HUES6 (cell line): ENCODE results near the gene HMGXB3.

Experiments
- H3K27ac ChIP-seq: 2 replicates; pipeline ENCODE4 v1.7.0; 2013; ENCODE audit warnings: low read depth, mild to moderate bottlenecking, low read length, inconsistent platforms
- H3K27me3 ChIP-seq: 2 replicates; pipeline ENCODE4 v1.6.1; 2013; ENCODE audit warnings: low read length; ENCODE audit not compliant: control insufficient read depth, insufficient read depth
- H3K36me3 ChIP-seq: 2 replicates; pipeline ENCODE4 v1.6.1; 2013; ENCODE audit warnings: low read length; ENCODE audit not compliant: control insufficient read depth, insufficient read depth
- H3K4me1 ChIP-seq: 2 replicates; pipeline ENCODE4 v1.6.1; 2013; ENCODE audit warnings: low read length; ENCODE audit not compliant: control insufficient read depth, insufficient read depth
- H3K4me3 ChIP-seq: 2 replicates; pipeline ENCODE4 v1.5.1; 2013; ENCODE audit warnings: low read depth, low read length
- H3K9ac ChIP-seq: one replicate; pipeline ENCODE4 v1.6.1; 2013; ENCODE audit warnings: mild to moderate bottlenecking, low read length
- H3K9me3 ChIP-seq: 2 replicates; pipeline ENCODE4 v1.6.1; 2013; ENCODE audit warnings: low read depth, low read length; ENCODE audit not compliant: control insufficient read depth, insufficient read depth

The HMGXB3 gene

GRCh38 chr5:150000256-150000989 is at the start of gene HMGXB3, which contains the start of gene TIGD6:
Gene HMGXB3, plus strand, starts transcription at chr5:150000739. Its CDS starts 4,114 bp downstream, at chr5:150004853.
Gene TIGD6, minus strand, starts transcription at chr5:150000654. Its CDS starts 4,306 bp downstream, at chr5:149996348.
- Histone ChIP-seq H3K27me3 (no peaks in the 10 kb centered on the region), H3K27ac (peak within 1 kb of the TSS; percentile 65; the same call in 1 of the 2 replicates), H3K9ac (peak within 1 kb of the TSS; percentile 93), H3K4me3 (peak within 1 kb of the TSS; percentile 81), H3K36me3 (peaks cover 8% of the 10 kb centered on the region), H3K4me1 (peaks cover 12% of the 10 kb centered on the region), H3K9me3 (no peaks in the 10 kb centered on the region)

DNA sequence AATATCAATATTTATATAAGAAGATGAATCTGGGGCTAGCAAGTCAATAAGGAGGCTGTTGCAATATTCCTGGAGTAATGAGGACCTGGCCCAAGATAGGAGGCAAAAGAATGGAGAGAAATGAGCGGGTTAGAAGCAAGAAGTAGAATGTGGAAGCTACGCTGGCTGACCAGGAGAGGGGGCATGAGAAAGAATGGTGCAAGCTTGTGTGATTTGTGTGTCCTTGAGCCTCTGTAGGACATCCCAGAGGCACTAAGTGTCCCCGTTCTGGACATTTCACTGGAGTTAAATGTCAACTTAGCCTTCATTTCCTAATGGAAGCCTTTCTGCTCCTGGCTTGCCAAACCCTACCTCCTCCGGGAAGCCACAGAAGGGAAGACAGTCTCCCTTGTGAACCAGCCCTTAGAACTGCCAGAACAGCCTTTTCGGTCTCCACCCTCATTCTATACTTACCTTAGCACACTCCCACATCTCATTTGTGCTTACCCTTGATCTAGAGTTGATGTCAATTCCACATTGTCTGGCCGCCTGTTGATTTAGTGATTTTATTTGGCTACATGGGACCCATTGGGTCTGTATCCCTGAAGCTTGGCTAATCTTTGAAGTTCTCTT is 49.3 kb upstream of the HMGXB3 start:
- H3K27me3 ChIP-seq = no peaks in the 10 kb centered on the region; the same call in 1 of the 2 replicates
- H3K36me3 ChIP-seq = no peaks in the 10 kb centered on the region
- H3K27ac ChIP-seq = no peak overlapping the region
- no peaks in the 10 kb centered on the region for H3K9me3 ChIP-seq
- no peaks in the 10 kb centered on the region for H3K4me1 ChIP-seq
- H3K4me3 ChIP-seq = no peak overlapping the region
- H3K9ac ChIP-seq = no peak overlapping the region

- Histone ChIP-seq H3K4me3 (no peak overlapping the region), H3K4me1 (no peaks in the 10 kb centered on the region), H3K9me3 (no peaks in the 10 kb centered on the region), H3K27me3 (no peaks in the 10 kb centered on the region; the same call in 1 of the 2 replicates), H3K9ac (no peak overlapping the region), H3K27ac (no peak overlapping the region), H3K36me3 (no peaks in the 10 kb centered on the region)
Observed at GRCh38 chr5:149953436-149954121, 47.0 kb upstream of the HMGXB3 start.

DNA sequence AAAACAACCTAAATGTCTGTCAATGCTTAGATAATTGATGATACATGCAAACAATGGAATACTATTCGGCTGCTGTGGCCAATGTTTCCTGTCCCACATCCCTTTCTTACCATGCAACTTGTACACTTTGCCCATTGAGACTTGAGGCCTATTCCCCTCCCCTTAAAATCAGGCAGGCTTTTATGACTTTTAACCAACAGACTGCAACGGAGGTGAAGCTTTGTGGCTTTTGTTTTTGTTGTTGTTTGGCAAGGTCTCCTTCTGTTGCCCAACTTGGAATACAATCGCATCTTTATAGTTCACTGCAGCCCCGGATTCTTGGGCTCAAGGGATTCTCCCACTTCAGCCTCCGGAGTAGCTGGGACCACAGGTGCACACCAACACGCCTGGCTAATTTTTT is 45.7 kb upstream of the HMGXB3 start:
- Histone ChIP-seq H3K9me3 (no peaks in the 10 kb centered on the region), H3K4me1 (peaks cover 8% of the 10 kb centered on the region)

GRCh38 chr5:149956685-149957084 is 43.9 kb upstream of the HMGXB3 start:
- no peak overlapping the region for H3K4me3 ChIP-seq
- no peak overlapping the region for H3K9ac ChIP-seq
- H3K9me3 ChIP-seq = no peaks in the 10 kb centered on the region
- no peak overlapping the region for H3K27ac ChIP-seq
- peaks cover 13% of the 10 kb centered on the region for H3K4me1 ChIP-seq
- peaks cover 4% of the 10 kb centered on the region; the same call in 1 of the 2 replicates for H3K27me3 ChIP-seq
- no peaks in the 10 kb centered on the region for H3K36me3 ChIP-seq

More for the DNA sequence above, 45.7 kb upstream of the HMGXB3 start:
- no peaks in the 10 kb centered on the region for H3K27me3 ChIP-seq
- H3K9ac ChIP-seq = no peak overlapping the region
- no peaks in the 10 kb centered on the region for H3K36me3 ChIP-seq
- no peak overlapping the region for H3K27ac ChIP-seq
- no peak overlapping the region for H3K4me3 ChIP-seq

DNA sequence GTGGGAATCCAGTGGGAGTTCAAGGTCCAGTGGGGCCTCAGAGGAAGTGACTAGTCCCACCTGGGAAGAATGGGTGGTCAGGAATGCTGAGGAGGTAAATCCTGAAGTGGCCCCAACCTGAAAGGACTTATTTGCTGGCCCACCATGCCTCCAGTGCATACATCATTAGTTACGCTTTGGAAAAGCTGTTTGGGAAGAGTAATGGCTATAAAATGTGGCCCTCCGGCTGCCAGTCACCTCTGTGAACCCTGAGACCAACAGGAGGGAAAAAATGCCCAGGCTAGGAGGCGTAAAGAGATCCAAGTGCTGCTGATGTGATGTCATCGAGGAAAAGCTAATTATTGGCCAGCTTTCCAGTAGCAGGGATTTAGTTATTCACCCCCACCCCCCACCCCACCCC is 42.7 kb upstream of the HMGXB3 start:
- no peak overlapping the region for H3K27ac ChIP-seq
- H3K4me1 ChIP-seq = peaks cover 13% of the 10 kb centered on the region
- H3K4me3 ChIP-seq = no peak overlapping the region
- peaks cover 6% of the 10 kb centered on the region; the same call in 1 of the 2 replicates for H3K27me3 ChIP-seq
- H3K36me3 ChIP-seq = no peaks in the 10 kb centered on the region
- H3K9ac ChIP-seq = no peak overlapping the region
- no peaks in the 10 kb centered on the region for H3K9me3 ChIP-seq

DNA sequence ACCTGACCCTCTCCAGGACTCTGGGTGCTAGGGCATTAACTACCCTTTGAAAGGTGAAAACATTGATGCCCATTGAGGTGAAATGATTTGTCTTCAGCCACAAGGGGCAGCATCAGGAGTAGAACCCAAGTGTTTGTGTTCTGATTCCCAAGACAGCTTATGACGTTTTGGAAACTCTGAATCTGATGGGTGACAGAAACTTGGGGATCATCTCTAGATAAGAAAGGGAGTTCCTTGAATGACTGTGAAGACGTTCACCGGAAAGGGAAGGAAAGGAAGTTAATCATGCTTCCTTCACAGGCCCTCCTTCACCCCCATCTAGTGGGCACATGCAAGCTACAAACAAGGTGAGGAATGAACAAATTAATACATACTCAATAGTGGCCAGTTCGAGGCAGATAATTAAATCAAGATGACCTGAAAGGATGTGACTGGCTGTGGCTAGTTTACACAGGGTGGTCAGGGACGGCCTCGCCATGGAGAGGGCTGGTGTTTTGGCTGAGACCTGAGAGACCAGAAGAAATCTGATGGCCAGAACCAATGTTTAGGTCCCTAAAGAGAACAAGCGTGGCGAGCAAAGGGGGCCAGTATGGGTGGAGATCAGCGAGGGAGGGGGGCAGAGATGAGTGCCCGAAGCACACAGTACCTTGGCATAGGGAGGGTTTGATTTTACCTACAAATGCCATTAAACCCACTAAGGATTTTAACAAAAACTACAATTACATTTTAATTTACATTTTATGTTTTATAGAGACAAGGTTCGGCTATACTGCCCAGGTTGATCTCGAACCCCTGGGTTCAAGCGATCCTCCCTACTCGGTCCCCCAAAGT is 40.9 kb upstream of the HMGXB3 start:
- Histone ChIP-seq H3K27ac (no peak overlapping the region), H3K4me3 (peak overlapping the region; percentile 83), H3K27me3 (peaks cover 6% of the 10 kb centered on the region; the same call in 1 of the 2 replicates), H3K36me3 (no peaks in the 10 kb centered on the region), H3K4me1 (peaks cover 13% of the 10 kb centered on the region), H3K9ac (peak overlapping the region; percentile 32), H3K9me3 (no peaks in the 10 kb centered on the region)

- no peaks in the 10 kb centered on the region for H3K9me3 ChIP-seq
- H3K27ac ChIP-seq = no peak within 1 kb of the TSS
- H3K36me3 ChIP-seq = no peaks in the 10 kb centered on the region
Observed at GRCh38 chr5:149960272-149961185, 40.0 kb upstream of the HMGXB3 start, which contains the start of gene SLC26A2. Gene SLC26A2, plus strand, starts transcription at chr5:149960758. Its CDS starts 16,895 bp downstream, at chr5:149977653.

GRCh38 chr5:149961186-149961685 is 39.3 kb upstream of the HMGXB3 start:
- Histone ChIP-seq H3K36me3 (no peaks in the 10 kb centered on the region), H3K9me3 (no peaks in the 10 kb centered on the region), H3K27me3 (peaks cover 6% of the 10 kb centered on the region; the same call in 1 of the 2 replicates), H3K4me1 (peaks cover 13% of the 10 kb centered on the region), H3K27ac (no peak overlapping the region), H3K4me3 (peak overlapping the region; percentile 83), H3K9ac (peak overlapping the region; percentile 58)

More at GRCh38 chr5:149960272-149961185, 40.0 kb upstream of the HMGXB3 start, which contains the start of gene SLC26A2:
- Histone ChIP-seq H3K27me3 (peaks cover 6% of the 10 kb centered on the region; the same call in 1 of the 2 replicates), H3K4me3 (peak within 1 kb of the TSS; percentile 83), H3K9ac (peak within 1 kb of the TSS; percentile 58), H3K4me1 (peaks cover 13% of the 10 kb centered on the region)
